ENCODE data around the gene PLEKHG3. TPM values are rescaled to one million over a fixed set of nuclear protein-coding genes. Genes with fewer than 3 reads are reported as not detected.
A peak's percentile ranks its signal among the peaks of the same experiment; 100 is the strongest.
"Not testable (repeated sequence)": the region's sequence is repeated elsewhere in the genome, so short reads cannot be mapped to it uniquely, and the experiment has no call there.

The PLEKHG3 gene
- total RNA-seq, 1 experiment from 2014 or later: 75.3 TPM

- H3K4me1 Mint-ChIP-seq; DNase-seq (ENCODE audit: low spot score); H3K9me3 Mint-ChIP-seq; H3K4me3 Mint-ChIP-seq; POLR2A ChIA-PET; H3K27ac Mint-ChIP-seq; H3K27me3 Mint-ChIP-seq (ENCODE audit: low read depth); ATAC-seq; H3K36me3 Mint-ChIP-seq: not testable (repeated sequence)
- TF ChIP-seq NFYB (CRISPR knock-in tag; conservative IDR thresholded peaks at IDR 0.05; ENCODE audit: low read depth): peak; percentile 59; the same call in 1 of the 2 replicates
- CTCF ChIA-PET: interaction anchor here (1.2 kb wide), 1 partner anchor 22 kb away, joined by 3 read pairs; no protein-coding TSS in a partner anchor
These were observed 45.4 kb upstream of the PLEKHG3 start for GRCh38 chr14:64658700-64659264.

- TF ChIP-seq MXD4 (CRISPR knock-in tag; IDR thresholded peaks at IDR 0.05; ENCODE audit: borderline replicate concordance) (no peak), IRF1 (CRISPR knock-in tag; IDR thresholded peaks at IDR 0.05) (no peak), ZNF138 (CRISPR knock-in tag; conservative IDR thresholded peaks at IDR 0.05) (no peak), MLX (CRISPR knock-in tag; IDR thresholded peaks at IDR 0.05) (no peak)
- ChIA-PET POLR2A (no interaction called here), CTCF (no interaction called here)
- Mint-ChIP-seq H3K27me3 (ENCODE audit: low read depth) (no peaks in the 10 kb centered on the region), H3K9me3 (peaks cover 7% of the 10 kb centered on the region; the same call in 1 of the 2 replicates), H3K36me3 (peaks cover 7% of the 10 kb centered on the region; the same call in 1 of the 2 replicates), H3K4me1 (peaks cover 8% of the 10 kb centered on the region; the same call in 1 of the 2 replicates), H3K27ac (no peak overlapping the region), H3K4me3 (no peak overlapping the region)
- ATAC-seq: no peak
- DNase-seq (ENCODE audit: low spot score): no peak
These were observed 44.9 kb upstream of the PLEKHG3 start for GRCh38 chr14:64659366-64659765.

DNA sequence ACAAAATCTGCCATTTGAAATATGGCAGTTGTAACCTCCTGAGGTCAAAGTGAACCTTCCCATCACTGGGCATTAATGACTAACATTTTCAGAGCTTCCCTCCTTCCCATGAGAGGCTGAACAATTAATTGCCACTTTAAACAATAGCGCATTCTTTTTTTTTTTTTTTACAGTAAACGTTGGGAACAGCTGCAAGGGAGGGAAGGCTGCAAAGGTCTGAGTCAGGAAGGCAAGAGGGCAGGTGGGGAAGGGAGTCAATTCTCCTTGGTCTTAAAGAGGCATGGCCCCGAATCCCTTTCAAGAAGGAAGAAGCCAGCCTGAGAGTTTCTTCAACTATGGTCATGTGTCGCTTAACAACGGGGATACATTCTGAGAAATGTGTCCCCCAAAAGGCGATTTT lies 41.0 kb upstream of the PLEKHG3 start:
- DNase-seq (ENCODE audit: low spot score) (no peak), ATAC-seq (no peak)
- Mint-ChIP-seq H3K4me1 (peaks cover 8% of the 10 kb centered on the region; the same call in 1 of the 2 replicates), H3K27me3 (ENCODE audit: low read depth) (no peaks in the 10 kb centered on the region), H3K4me3 (no peak overlapping the region), H3K9me3 (0 out of 2 replicates have a peak, but pooled peaks cover 4% of the 10 kb centered on the region), H3K27ac (no peak overlapping the region), H3K36me3 (0 out of 2 replicates have a peak, but pooled peaks cover 4% of the 10 kb centered on the region)
- POLR2A ChIA-PET: no interaction called here
- CTCF ChIA-PET: interaction anchor here (1.4 kb wide), 1 partner anchor 26 kb away, joined by 3 read pairs; no protein-coding TSS in a partner anchor
- no peak for TF ChIP-seq ESRRA (CRISPR knock-in tag; IDR thresholded peaks at IDR 0.05; ENCODE audit: borderline replicate concordance)
- TF ChIP-seq IRF2 (CRISPR knock-in tag; IDR thresholded peaks at IDR 0.05; ENCODE audit: borderline replicate concordance, low read depth): no peak
- no peak for TF ChIP-seq KAT7 (CRISPR knock-in tag; IDR thresholded peaks at IDR 0.05; ENCODE audit: borderline replicate concordance)
- no peak for TF ChIP-seq PREB (CRISPR knock-in tag; IDR thresholded peaks at IDR 0.05; ENCODE audit: borderline replicate concordance)
- TF ChIP-seq ETV6 (CRISPR knock-in tag; IDR thresholded peaks at IDR 0.05): no peak
- no peak for TF ChIP-seq ATF6 (CRISPR knock-in tag; IDR thresholded peaks at IDR 0.05)
- TF ChIP-seq SP1 (CRISPR knock-in tag; conservative IDR thresholded peaks at IDR 0.05): no peak
- no peak for TF ChIP-seq FOXP4 (CRISPR knock-in tag; IDR thresholded peaks at IDR 0.05)
- TF ChIP-seq ZNF232 (CRISPR knock-in tag; IDR thresholded peaks at IDR 0.05): no peak
- TF ChIP-seq, protein P1, sequence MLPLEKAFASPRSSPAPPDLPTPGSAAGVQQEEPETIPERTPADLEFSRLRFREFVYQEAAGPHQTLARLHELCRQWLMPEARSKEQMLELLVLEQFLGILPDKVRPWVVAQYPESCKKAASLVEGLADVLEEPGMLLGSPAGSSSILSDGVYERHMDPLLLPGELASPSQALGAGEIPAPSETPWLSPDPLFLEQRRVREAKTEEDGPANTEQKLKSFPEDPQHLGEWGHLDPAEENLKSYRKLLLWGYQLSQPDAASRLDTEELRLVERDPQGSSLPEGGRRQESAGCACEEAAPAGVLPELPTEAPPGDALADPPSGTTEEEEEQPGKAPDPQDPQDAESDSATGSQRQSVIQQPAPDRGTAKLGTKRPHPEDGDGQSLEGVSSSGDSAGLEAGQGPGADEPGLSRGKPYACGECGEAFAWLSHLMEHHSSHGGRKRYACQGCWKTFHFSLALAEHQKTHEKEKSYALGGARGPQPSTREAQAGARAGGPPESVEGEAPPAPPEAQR (CRISPR knock-in tag; IDR thresholded peaks at IDR 0.05): no peak
- TF ChIP-seq, protein P2, sequence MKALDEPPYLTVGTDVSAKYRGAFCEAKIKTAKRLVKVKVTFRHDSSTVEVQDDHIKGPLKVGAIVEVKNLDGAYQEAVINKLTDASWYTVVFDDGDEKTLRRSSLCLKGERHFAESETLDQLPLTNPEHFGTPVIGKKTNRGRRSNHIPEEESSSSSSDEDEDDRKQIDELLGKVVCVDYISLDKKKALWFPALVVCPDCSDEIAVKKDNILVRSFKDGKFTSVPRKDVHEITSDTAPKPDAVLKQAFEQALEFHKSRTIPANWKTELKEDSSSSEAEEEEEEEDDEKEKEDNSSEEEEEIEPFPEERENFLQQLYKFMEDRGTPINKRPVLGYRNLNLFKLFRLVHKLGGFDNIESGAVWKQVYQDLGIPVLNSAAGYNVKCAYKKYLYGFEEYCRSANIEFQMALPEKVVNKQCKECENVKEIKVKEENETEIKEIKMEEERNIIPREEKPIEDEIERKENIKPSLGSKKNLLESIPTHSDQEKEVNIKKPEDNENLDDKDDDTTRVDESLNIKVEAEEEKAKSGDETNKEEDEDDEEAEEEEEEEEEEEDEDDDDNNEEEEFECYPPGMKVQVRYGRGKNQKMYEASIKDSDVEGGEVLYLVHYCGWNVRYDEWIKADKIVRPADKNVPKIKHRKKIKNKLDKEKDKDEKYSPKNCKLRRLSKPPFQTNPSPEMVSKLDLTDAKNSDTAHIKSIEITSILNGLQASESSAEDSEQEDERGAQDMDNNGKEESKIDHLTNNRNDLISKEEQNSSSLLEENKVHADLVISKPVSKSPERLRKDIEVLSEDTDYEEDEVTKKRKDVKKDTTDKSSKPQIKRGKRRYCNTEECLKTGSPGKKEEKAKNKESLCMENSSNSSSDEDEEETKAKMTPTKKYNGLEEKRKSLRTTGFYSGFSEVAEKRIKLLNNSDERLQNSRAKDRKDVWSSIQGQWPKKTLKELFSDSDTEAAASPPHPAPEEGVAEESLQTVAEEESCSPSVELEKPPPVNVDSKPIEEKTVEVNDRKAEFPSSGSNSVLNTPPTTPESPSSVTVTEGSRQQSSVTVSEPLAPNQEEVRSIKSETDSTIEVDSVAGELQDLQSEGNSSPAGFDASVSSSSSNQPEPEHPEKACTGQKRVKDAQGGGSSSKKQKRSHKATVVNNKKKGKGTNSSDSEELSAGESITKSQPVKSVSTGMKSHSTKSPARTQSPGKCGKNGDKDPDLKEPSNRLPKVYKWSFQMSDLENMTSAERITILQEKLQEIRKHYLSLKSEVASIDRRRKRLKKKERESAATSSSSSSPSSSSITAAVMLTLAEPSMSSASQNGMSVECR (CRISPR knock-in tag; IDR thresholded peaks at IDR 0.05; ENCODE audit: borderline replicate concordance): no peak
- no peak for TF ChIP-seq ZNF263 (CRISPR knock-in tag; IDR thresholded peaks at IDR 0.05; ENCODE audit: low read depth)
- TF ChIP-seq SOX15 (CRISPR knock-in tag; IDR thresholded peaks at IDR 0.05): no peak

Data from WTC11 (cell line).